Measurements from ENCODE around the gene MAD2L2.

DNA sequence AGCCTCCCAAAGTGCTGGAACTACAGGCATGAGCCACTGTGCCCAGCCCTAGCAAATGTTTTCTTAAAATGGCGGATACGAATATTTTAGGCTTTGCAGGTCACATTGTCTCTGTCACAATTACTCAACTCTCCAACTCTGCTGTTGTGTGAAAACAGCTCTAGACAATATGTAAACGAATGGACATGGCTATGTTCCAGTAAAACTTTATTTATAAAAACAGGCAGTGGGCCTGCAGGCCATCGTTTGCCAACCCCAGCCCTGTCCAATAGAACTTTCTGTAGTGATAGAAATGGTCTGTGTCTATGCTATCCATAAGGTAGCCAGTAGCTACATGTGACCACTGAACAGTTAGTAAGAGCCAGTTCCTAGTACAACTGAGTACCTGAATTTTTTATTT is 21.2 kb downstream of the MAD2L2 start:
- TF ChIP-seq, protein P1, sequence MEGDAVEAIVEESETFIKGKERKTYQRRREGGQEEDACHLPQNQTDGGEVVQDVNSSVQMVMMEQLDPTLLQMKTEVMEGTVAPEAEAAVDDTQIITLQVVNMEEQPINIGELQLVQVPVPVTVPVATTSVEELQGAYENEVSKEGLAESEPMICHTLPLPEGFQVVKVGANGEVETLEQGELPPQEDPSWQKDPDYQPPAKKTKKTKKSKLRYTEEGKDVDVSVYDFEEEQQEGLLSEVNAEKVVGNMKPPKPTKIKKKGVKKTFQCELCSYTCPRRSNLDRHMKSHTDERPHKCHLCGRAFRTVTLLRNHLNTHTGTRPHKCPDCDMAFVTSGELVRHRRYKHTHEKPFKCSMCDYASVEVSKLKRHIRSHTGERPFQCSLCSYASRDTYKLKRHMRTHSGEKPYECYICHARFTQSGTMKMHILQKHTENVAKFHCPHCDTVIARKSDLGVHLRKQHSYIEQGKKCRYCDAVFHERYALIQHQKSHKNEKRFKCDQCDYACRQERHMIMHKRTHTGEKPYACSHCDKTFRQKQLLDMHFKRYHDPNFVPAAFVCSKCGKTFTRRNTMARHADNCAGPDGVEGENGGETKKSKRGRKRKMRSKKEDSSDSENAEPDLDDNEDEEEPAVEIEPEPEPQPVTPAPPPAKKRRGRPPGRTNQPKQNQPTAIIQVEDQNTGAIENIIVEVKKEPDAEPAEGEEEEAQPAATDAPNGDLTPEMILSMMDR (conservative IDR thresholded peaks at IDR 0.05; ENCODE audit: low read length), result no peak
- TF ChIP-seq EZH2phosphoT487 (IDR thresholded peaks at IDR 0.05; ENCODE audit: borderline replicate concordance), result no peak
